IMR-90 (cell line): ENCODE measurements around the gene ADCY2. TPM values are rescaled to one million over a fixed set of nuclear protein-coding genes. Genes with fewer than 3 reads are reported as not detected.

Experiments
- ATAC-seq: fragments of 200-7000 bp; cut with Tn5 transposase; 2 replicates; pipeline ENCODE4 v1.9.1; 2020; ENCODE audit warnings: low read depth, mild to moderate bottlenecking, moderate library complexity
- BruUV-seq: library from RNA; stranded (reverse); fragments of 400-500 nt; replicated peaks from 2 replicates; lab custom pipeline; 2021; lab: Mats Ljungman, UMichigan
- CTCF ChIA-PET: fragments of 300-600 bp; formaldehyde crosslinking; extraction: SDS; loops from one replicate; lab custom pipeline; 2021; ENCODE audit warnings: antibody characterized with exemption; lab: Yijun Ruan, JAX
- POLR2A ChIA-PET: fragments of 300-600 bp; sonication (Branson Sonifier 250); formaldehyde crosslinking; loops from one replicate; lab custom pipeline; 2022; ENCODE audit warnings: antibody characterized with exemption; ENCODE audit not compliant: unreplicated experiment; lab: Charles Lee
- DNase-seq: peaks from one replicate; pipeline ENCODE4 v3.0.0; 2013
- H2AFZ ChIP-seq: replicated peaks from 2 replicates; pipeline ENCODE3; 2013; ENCODE audit warnings: low read length, mild to moderate bottlenecking; ENCODE audit not compliant: poor library complexity
- H2AK5ac ChIP-seq: 2 replicates; pipeline ENCODE4 v1.6.1; 2013; ENCODE audit warnings: low read depth, low read length, inconsistent platforms
- H2AK9ac ChIP-seq: replicated peaks from 2 replicates; pipeline ENCODE3; 2013; ENCODE audit warnings: mild to moderate bottlenecking, low read depth, low read length, moderate library complexity; ENCODE audit not compliant: poor library complexity
- H2BK120ac ChIP-seq: 2 replicates; pipeline ENCODE4 v1.6.1; 2013; ENCODE audit warnings: low read depth, low read length, inconsistent platforms
- H2BK15ac ChIP-seq: 3 replicates; pipeline ENCODE4 v1.6.1; 2013; ENCODE audit warnings: low read depth, low read length, inconsistent platforms
- H2BK20ac ChIP-seq: 2 replicates; pipeline ENCODE4 v1.6.1; 2013; ENCODE audit warnings: low read depth, mild to moderate bottlenecking, inconsistent platforms, low read length, moderate library complexity
- H2BK5ac ChIP-seq: 2 replicates; pipeline ENCODE4 v1.6.1; 2013; ENCODE audit warnings: mild to moderate bottlenecking, low read depth, low read length, inconsistent platforms; ENCODE audit not compliant: poor library complexity, severe bottlenecking
- H3K14ac ChIP-seq: replicated peaks from 2 replicates; pipeline ENCODE4 v1.6.1; 2013; ENCODE audit warnings: low read depth, low read length, inconsistent platforms
- H3K18ac ChIP-seq: 2 replicates; pipeline ENCODE4 v1.6.1; 2013; ENCODE audit warnings: low read depth, low read length, control low read depth
- H3K23ac ChIP-seq: 2 replicates; pipeline ENCODE4 v1.6.1; 2013; ENCODE audit warnings: low read depth, low read length, inconsistent platforms
- H3K27ac ChIP-seq: 2 replicates; pipeline ENCODE4 v1.5.1; 2013; ENCODE audit warnings: mild to moderate bottlenecking, control low read depth, low read length; ENCODE audit not compliant: insufficient read depth
- H3K27me3 ChIP-seq: 2 replicates; pipeline ENCODE4 v1.6.1; 2013; ENCODE audit warnings: low read length; ENCODE audit not compliant: control insufficient read depth, insufficient read depth
- H3K36me3 ChIP-seq: 2 replicates; pipeline ENCODE4 v1.6.1; 2013; ENCODE audit warnings: low read length, mixed read lengths; ENCODE audit not compliant: control insufficient read depth, insufficient read depth
- H3K4ac ChIP-seq: 2 replicates; pipeline ENCODE4 v1.6.1; 2013; ENCODE audit warnings: low read depth, low read length, inconsistent platforms
- H3K4me1 ChIP-seq: 2 replicates; pipeline ENCODE4 v1.6.1; 2013; ENCODE audit warnings: low read length, mixed read lengths; ENCODE audit not compliant: control insufficient read depth, insufficient read depth
- H3K4me2 ChIP-seq: 2 replicates; pipeline ENCODE4 v1.6.1; 2013; ENCODE audit warnings: low read depth, mild to moderate bottlenecking, control low read depth, low read length, moderate library complexity
- H3K4me3 ChIP-seq: 2 replicates; pipeline ENCODE4 v1.5.1; 2013; ENCODE audit warnings: low read depth, mild to moderate bottlenecking, control low read depth, low read length, moderate library complexity; ENCODE audit not compliant: insufficient read depth
- H3K56ac ChIP-seq: 2 replicates; pipeline ENCODE4 v1.6.1; 2013; ENCODE audit warnings: low read length, inconsistent platforms; ENCODE audit not compliant: insufficient read depth; ENCODE audit errors: extremely low read depth
- H3K79me1 ChIP-seq, 2 experiments: 2 replicates each; pipeline ENCODE4 v1.6.1; 2013; ENCODE audit warnings: low read length in 2 of 2, inconsistent platforms in 1 of 2, low read depth in 1 of 2
- H3K9ac ChIP-seq: 2 replicates; pipeline ENCODE4 v1.6.1; 2013; ENCODE audit warnings: low read depth, low read length, control low read depth
- H3K9me1 ChIP-seq: 2 replicates; pipeline ENCODE4 v1.6.1; 2013; ENCODE audit warnings: low read length, inconsistent platforms; ENCODE audit not compliant: insufficient read depth
- H3K9me3 ChIP-seq: 2 replicates; pipeline ENCODE4 v1.6.1; 2013; ENCODE audit warnings: low read length; ENCODE audit not compliant: control insufficient read depth, insufficient read depth
- H4K20me1 ChIP-seq: 2 replicates; pipeline ENCODE4 v1.6.1; 2013; ENCODE audit warnings: low read length, inconsistent platforms; ENCODE audit not compliant: insufficient read depth
- H4K5ac ChIP-seq: 2 replicates; pipeline ENCODE4 v1.6.1; 2013; ENCODE audit warnings: mild to moderate bottlenecking, low read depth, low read length, control low read depth
- H4K8ac ChIP-seq, 2 experiments: 2 replicates each; pipeline ENCODE4 v1.6.1; 2013; ENCODE audit warnings: low read depth in 2 of 2, low read length in 2 of 2, control low read depth in 1 of 2, inconsistent platforms in 1 of 2
- H4K91ac ChIP-seq: 2 replicates; pipeline ENCODE4 v1.6.1; 2013; ENCODE audit warnings: low read depth, low read length, inconsistent platforms; ENCODE audit not compliant: insufficient read depth
- CEBPB ChIP-seq: IDR thresholded peaks from 2 replicates; pipeline ENCODE4 v1.6.1; 2012; ENCODE audit warnings: low read depth, low read length, improper control_type of control experiment
- CHD1 ChIP-seq: IDR thresholded peaks from 2 replicates; pipeline ENCODE4 v1.6.1; 2012; ENCODE audit warnings: low read depth, low read length, improper control_type of control experiment
- FOS ChIP-seq: fragments of 150-350 bp; IDR thresholded peaks from 2 replicates; pipeline ENCODE4 v1.6.1; 2016; ENCODE audit warnings: low read depth, low read length
- MAZ ChIP-seq: IDR thresholded peaks from 2 replicates; pipeline ENCODE4 v1.6.1; 2012; ENCODE audit warnings: low read depth, mild to moderate bottlenecking, low read length, improper control_type of control experiment, moderate library complexity, borderline replicate concordance
- NFE2L2 ChIP-seq: fragments of 150-350 bp; IDR thresholded peaks from 2 replicates; pipeline ENCODE4 v1.6.1; 2016; ENCODE audit warnings: low read depth, mild to moderate bottlenecking, low read length
- RCOR1 ChIP-seq: IDR thresholded peaks from 2 replicates; pipeline ENCODE4 v1.6.1; 2012; ENCODE audit warnings: mild to moderate bottlenecking, low read length, improper control_type of control experiment; ENCODE audit not compliant: insufficient replicate concordance
- RFX5 ChIP-seq: IDR thresholded peaks from 2 replicates; pipeline ENCODE4 v1.8.0; 2012; ENCODE audit warnings: low read depth, mild to moderate bottlenecking, low read length, moderate library complexity
- WGBS, 2 experiments: methylation state at CpG; one replicate each; pipeline versions ENCODE4 v1.1.5 to v1.1.7; 2013; ENCODE audit warnings: missing lambda C conversion rate in 2 of 2; ENCODE audit not compliant: insufficient read length in 1 of 2; ENCODE audit errors: extremely low coverage in 2 of 2; 5-methylcytosine and 5-hydroxymethylcytosine counted together
- dilution Hi-C: fragments of 300-500 bp; cut with HindIII; formaldehyde crosslinking; loops from one replicate; pipeline ENCODE4 v1.14.3; 2018; ENCODE audit warnings: low sequenced_read_pairs; ENCODE audit not compliant: unreplicated experiment
- in situ Hi-C: fragments of 300-500 bp; cut with MboI; formaldehyde crosslinking; loops from 3 replicates; pipeline ENCODE4 v1.14.3; 2019; ENCODE audit warnings: low sequenced_read_pairs, inconsistent platforms, mixed read lengths
- intact Hi-C: fragments of 100-400 bp; cut with micrococcal nuclease; formaldehyde crosslinking; loops from 2 replicates; pipeline ENCODE4 v1.10.0; 2022
- polyA plus RNA-seq, 3 experiments: library from polyadenylated mRNA; depleted of rRNA; stranded (reverse); fragments of >200 nt; gene quantifications; 2 replicates each; pipeline ENCODE4 v1.2.3, GENCODE V29; 2012; ENCODE audit warnings: low replicate concordance in 1 of 3
- total RNA-seq: library from RNA; depleted of rRNA; stranded (reverse); fragments of >200 nt; gene quantifications from 2 replicates; pipeline ENCODE4 v1.2.3, GENCODE V29; 2012

ADCY2 gene
- total and polyA plus RNA-seq, 2 of the 4 experiments (the other 2 are of a cell fraction) = not detected

GRCh38 chr5:7756453-7756852 is 360.5 kb downstream of the ADCY2 start:
- Histone ChIP-seq H2AK5ac (no peak overlapping the region), H3K9ac (no peak overlapping the region), H3K27me3 (no peaks in the 10 kb centered on the region), H4K20me1 (no peaks in the 10 kb centered on the region), H3K36me3 (no peaks in the 10 kb centered on the region), H3K27ac (no peak overlapping the region), H3K14ac (no peak overlapping the region), H3K4ac (no peak overlapping the region), H3K9me3 (no peaks in the 10 kb centered on the region; the same call in 1 of the 2 replicates), H4K8ac (no peak overlapping the region), H3K18ac (no peak overlapping the region), H4K91ac (no peak overlapping the region), H2BK5ac (no peak overlapping the region), H2AK9ac (no peak overlapping the region), H3K79me1 (no peaks in the 10 kb centered on the region), H2AFZ (no peak overlapping the region), H3K23ac (no peak overlapping the region), H3K4me1 (no peaks in the 10 kb centered on the region), H3K9me1 (no peaks in the 10 kb centered on the region), H4K5ac (no peak overlapping the region), H3K4me3 (no peak overlapping the region), H3K56ac (no peak overlapping the region), H3K4me2 (no peak overlapping the region), H2BK120ac (no peak overlapping the region), H2BK15ac (no peak overlapping the region), H2BK20ac (no peak overlapping the region)
- BruUV-seq = no TSS peak
- intact Hi-C loops (no loop called here), in situ Hi-C loops (no loop called here), dilution Hi-C loops (no loop called here)
- ChIA-PET CTCF (interaction anchor here (1.3 kb wide), 1 partner anchor 11 kb away, joined by 4 read pairs; no protein-coding TSS in a partner anchor), POLR2A (no interaction called here)
- ATAC-seq (no peak), DNase-seq (no peak)
- no peak for TF ChIP-seq RCOR1
- TF ChIP-seq FOS = no peak
- TF ChIP-seq CHD1 = no peak
- TF ChIP-seq CEBPB = no peak
- no peak for TF ChIP-seq NFE2L2
- TF ChIP-seq MAZ = no peak
- TF ChIP-seq RFX5 = no peak
- no CpG with 5 or more reads among the region's 4 CpGs for WGBS, 2 experiments
